ENCODE measurements around the gene TNIK.

- TF ChIP-seq YY1 (IDR thresholded peaks at IDR 0.05; ENCODE audit: insufficient read depth, insufficient read length) (no peak), SUZ12 (IDR thresholded peaks at IDR 0.05; ENCODE audit: extremely low read depth, insufficient read depth, insufficient read length) (no peak), ZNF274 (IDR thresholded peaks at IDR 0.05; ENCODE audit: low read depth, low read length) (no peak)
These were observed 147.5 kb downstream of the TNIK start for GRCh38 chr3:171312741-171313140.
